ENCODE measurements around the gene LEF1. TPM values are rescaled to one million over a fixed set of nuclear protein-coding genes. Genes with fewer than 3 reads are reported as not detected.

The LEF1 gene
- total and polyA plus RNA-seq, 2 of the 8 experiments (the other 6 are each of a cell fraction or from before 2014, with no cell fraction given): 2.6 to 5.2 TPM

- no peak overlapping the region for H2AK5ac ChIP-seq (ENCODE audit: low read depth, low read length)
- H3K9ac ChIP-seq (replicated peaks in 1 of 4; ENCODE audit: extremely low read depth in 1 of 4, low read depth in 3 of 4, low read length in 3 of 4): no peak overlapping the region
- no peak for DNase-seq (ENCODE audit: low read depth in 1 of 2, low spot score in 2 of 2)
- H3K9me3 ChIP-seq (ENCODE audit: insufficient read depth in 2 of 2, low read depth in 1 of 2, low read length in 1 of 2): no peaks in the 10 kb centered on the region
- no peaks in the 10 kb centered on the region for H3K79me1 ChIP-seq (ENCODE audit: low read depth, low read length)
- H4K5ac ChIP-seq (ENCODE audit: insufficient read length, low read depth, low read length): no peak overlapping the region
- CTCF ChIA-PET (ENCODE audit: partially characterized antibody): interaction anchor here (0.6 to 2.1 kb wide), 3 partner anchors 8 to 441 kb away, joined by 3 to 10 read pairs (median 4); no protein-coding TSS in a partner anchor
- H3K27ac ChIP-seq (ENCODE audit: low read depth, low read length): no peak overlapping the region
- no peak overlapping the region for H4K8ac ChIP-seq (ENCODE audit: extremely low read depth, insufficient read depth, low read length)
- H3K4me3 ChIP-seq (ENCODE audit: extremely low read depth in 1 of 4, insufficient read depth in 2 of 4, low read depth in 3 of 4, low read length in 4 of 4): no peak overlapping the region
- FAIRE-seq: no peak
- H3K4ac ChIP-seq (replicated peaks; ENCODE audit: insufficient read length, low read depth, low read length): no peak overlapping the region
- H2BK12ac ChIP-seq (ENCODE audit: low read depth, low read length): no peak overlapping the region
- H4K20me1 ChIP-seq (replicated peaks in 1 of 2; ENCODE audit: control insufficient read depth in 1 of 2, insufficient read depth in 2 of 2, low read length in 2 of 2): peaks cover 0 to 1% of the 10 kb centered on the region in 2 experiments
- H3K27me3 ChIP-seq (replicated peaks in 1 of 4; ENCODE audit: control insufficient read depth in 3 of 4, extremely low read depth in 1 of 4, insufficient read depth in 3 of 4, low read length in 3 of 4): no peaks in the 10 kb centered on the region; a peak in 1 of 7 replicates
- H2BK20ac ChIP-seq (ENCODE audit: low read length): no peak overlapping the region
- no peaks in the 10 kb centered on the region for H3K23me2 ChIP-seq (ENCODE audit: low read depth, low read length)
- no peak overlapping the region for H2BK5ac ChIP-seq (ENCODE audit: low read depth, low read length)
- no peaks in the 10 kb centered on the region for H3K79me2 ChIP-seq (ENCODE audit: control insufficient read depth in 1 of 2, insufficient read depth in 2 of 2, low read length in 2 of 2)
- no peak overlapping the region for H3K23ac ChIP-seq (ENCODE audit: insufficient read length)
- H3K56ac ChIP-seq (replicated peaks; ENCODE audit: insufficient read length, low read depth, low read length): no peak overlapping the region
- no peak overlapping the region for H2BK15ac ChIP-seq (ENCODE audit: low read length)
- H3K18ac ChIP-seq (ENCODE audit: extremely low read depth, low read length): no peak overlapping the region
- no peak overlapping the region for H2BK120ac ChIP-seq (replicated peaks; ENCODE audit: low read depth, low read length)
- POLR2A ChIA-PET (ENCODE audit: partially characterized antibody): no interaction called here
- H4K91ac ChIP-seq (replicated peaks; ENCODE audit: insufficient read length, low read length): no peak overlapping the region
- H3K36me3 ChIP-seq (ENCODE audit: control insufficient read depth in 2 of 4, insufficient read depth in 4 of 4, low read length in 3 of 4): no peaks in the 10 kb centered on the region; a peak in 1 of 8 replicates
- H3K14ac ChIP-seq (ENCODE audit: insufficient read length): no peak overlapping the region
- no peaks in the 10 kb centered on the region for H3K4me1 ChIP-seq (replicated peaks in 1 of 4; ENCODE audit: control insufficient read depth in 3 of 4, insufficient read depth in 4 of 4, low read length in 3 of 4)
- no peak overlapping the region for H3K4me2 ChIP-seq (ENCODE audit: insufficient read depth in 1 of 2, low read depth in 2 of 2, low read length in 2 of 2)
- TF ChIP-seq TBP (IDR thresholded peaks at IDR 0.05; ENCODE audit: low read depth, low read length): no peak
- TF ChIP-seq TAF7 (optimal IDR thresholded peaks at IDR 0.05; ENCODE audit: borderline replicate concordance, low read depth, low read length): no peak
- no peak for TF ChIP-seq TEAD4 (IDR thresholded peaks at IDR 0.05; ENCODE audit: low read depth, low read length)
- no peak for TF ChIP-seq RXRA (IDR thresholded peaks at IDR 0.05; ENCODE audit: insufficient read depth, low read depth, low read length)
- no peak overlapping the region for H2AFZ ChIP-seq (ENCODE audit: low read length)
These were observed 100.3 kb downstream of the LEF1 start for GRCh38 chr4:108068442-108068841.

Measured in H1 (cell line).